T-helper 17 cell (primary cell): ENCODE data around the gene PRPF6. TPM values are rescaled to one million over a fixed set of nuclear protein-coding genes. Genes with fewer than 3 reads are reported as not detected.
"Not testable (repeated sequence)": the region's sequence is repeated elsewhere in the genome, so short reads cannot be mapped to it uniquely, and the experiment has no call there.

Experiments
- ATAC-seq: fragments of 150-1000 bp; cut with Tn5 transposase; 2 replicates; pipeline ENCODE4 v1.10.0; 2021; ENCODE audit warnings: mild to moderate bottlenecking, moderate library complexity
- DNase-seq, 3 donors: peaks; one replicate each; pipeline versions ENCODE4 v3.0.0 to v3.0.0-alpha.2; 2020 to 2021
- H3K9me3 ChIP-seq: one replicate; pipeline ENCODE4 v1.7.0; 2013; ENCODE audit warnings: low read length, mild to moderate bottlenecking; ENCODE audit not compliant: control insufficient read depth, poor library complexity, severe bottlenecking
- H3K27ac Mint-ChIP-seq: one replicate; pipeline ENCODE4 v1.8.0; 2022; ENCODE audit warnings: mild to moderate bottlenecking, moderate library complexity, mixed read lengths
- H3K27me3 Mint-ChIP-seq: one replicate; pipeline ENCODE4 v1.8.0; 2022; ENCODE audit warnings: mixed read lengths
- H3K36me3 Mint-ChIP-seq: one replicate; pipeline ENCODE4 v1.8.0; 2022; ENCODE audit warnings: low read depth, mixed read lengths
- H3K4me1 Mint-ChIP-seq: one replicate; pipeline ENCODE4 v1.8.0; 2022; ENCODE audit warnings: mild to moderate bottlenecking, mixed read lengths
- H3K4me3 Mint-ChIP-seq: one replicate; pipeline ENCODE4 v1.8.0; 2022; ENCODE audit warnings: mild to moderate bottlenecking, moderate library complexity, mixed read lengths
- total RNA-seq, 4 donors: library from RNA in 2 of 4; stranded (reverse) in 2 of 4; gene quantifications; one replicate each; pipeline ENCODE4 v1.2.3 and lab custom pipeline; 2022 to 2026

The PRPF6 gene
- total RNA-seq, 2 donors from 2014 or later = 63.8 to 64.9 TPM

GRCh38 chr20:64009811-64010387 lies 29.0 kb downstream of the PRPF6 start:
- no peaks in the 10 kb centered on the region for H3K27me3 Mint-ChIP-seq
- DNase-seq (no peak), ATAC-seq (peak; percentile 61)
- peaks cover 9% of the 10 kb centered on the region for H3K36me3 Mint-ChIP-seq
- H3K4me1 Mint-ChIP-seq = peaks cover 27% of the 10 kb centered on the region
- H3K27ac Mint-ChIP-seq = peak overlapping the region; percentile 71
- peaks cover 2% of the 10 kb centered on the region for H3K9me3 ChIP-seq
- peak overlapping the region; percentile 39 for H3K4me3 Mint-ChIP-seq

- Mint-ChIP-seq H3K27me3 (no peaks in the 10 kb centered on the region), H3K36me3 (peaks cover 10% of the 10 kb centered on the region), H3K4me3 (peak overlapping the region; percentile 65), H3K4me1 (peaks cover 20% of the 10 kb centered on the region), H3K27ac (peak overlapping the region; percentile 71)
- no peak for DNase-seq
- no peak for ATAC-seq
- H3K9me3 ChIP-seq = peaks cover 2% of the 10 kb centered on the region
Measured at GRCh38 chr20:64010711-64011237, 29.8 kb downstream of the PRPF6 start.

GRCh38 chr20:64011366-64011779 lies 30.4 kb downstream of the PRPF6 start:
- H3K36me3 Mint-ChIP-seq = peaks cover 11% of the 10 kb centered on the region
- DNase-seq = no peak
- H3K27me3 Mint-ChIP-seq = no peaks in the 10 kb centered on the region
- H3K4me1 Mint-ChIP-seq = peaks cover 20% of the 10 kb centered on the region
- ATAC-seq = peak; percentile 24
- H3K27ac Mint-ChIP-seq = peak overlapping the region; percentile 71
- peak overlapping the region; percentile 65 for H3K4me3 Mint-ChIP-seq
- peaks cover 2% of the 10 kb centered on the region for H3K9me3 ChIP-seq

- ATAC-seq = peak; percentile 68
- H3K27me3 Mint-ChIP-seq, DNase-seq, H3K9me3 ChIP-seq: not testable (repeated sequence)
- Mint-ChIP-seq H3K27ac (peak overlapping the region; percentile 89), H3K4me3 (peak overlapping the region; percentile 31), H3K36me3 (peaks cover 14% of the 10 kb centered on the region), H3K4me1 (peaks cover 18% of the 10 kb centered on the region)
Measured at GRCh38 chr20:64012385-64013154, 31.6 kb downstream of the PRPF6 start.

GRCh38 chr20:64015635-64016034 lies 34.7 kb downstream of the PRPF6 start:
- peaks cover 12% of the 10 kb centered on the region for H3K4me1 Mint-ChIP-seq
- ATAC-seq (no peak), DNase-seq (no peak)
- H3K27ac Mint-ChIP-seq = no peak overlapping the region
- H3K27me3 Mint-ChIP-seq = no peaks in the 10 kb centered on the region
- H3K9me3 ChIP-seq = no peaks in the 10 kb centered on the region
- H3K36me3 Mint-ChIP-seq = peaks cover 11% of the 10 kb centered on the region
- H3K4me3 Mint-ChIP-seq = no peak overlapping the region

- no peak for DNase-seq
- H3K4me1 Mint-ChIP-seq = peaks cover 2% of the 10 kb centered on the region
- H3K36me3 Mint-ChIP-seq = peaks cover 9% of the 10 kb centered on the region
- no peaks in the 10 kb centered on the region for H3K27me3 Mint-ChIP-seq
- H3K9me3 ChIP-seq = no peaks in the 10 kb centered on the region
- ATAC-seq = no peak
- no peak overlapping the region for H3K27ac Mint-ChIP-seq
- no peak overlapping the region for H3K4me3 Mint-ChIP-seq
Measured at GRCh38 chr20:64021124-64021975, 40.4 kb downstream of the PRPF6 start.

GRCh38 chr20:64022671-64023360 lies 41.9 kb downstream of the PRPF6 start:
- Mint-ChIP-seq H3K27ac (peak overlapping the region; percentile 24), H3K4me1 (peaks cover 4% of the 10 kb centered on the region), H3K27me3 (no peaks in the 10 kb centered on the region), H3K36me3 (peaks cover 4% of the 10 kb centered on the region), H3K4me3 (no peak overlapping the region)
- DNase-seq (no peak), ATAC-seq (no peak)
- H3K9me3 ChIP-seq = no peaks in the 10 kb centered on the region

- Mint-ChIP-seq H3K4me1 (peaks cover 4% of the 10 kb centered on the region), H3K36me3 (peaks cover 6% of the 10 kb centered on the region), H3K27ac (peak overlapping the region; percentile 24), H3K27me3 (no peaks in the 10 kb centered on the region), H3K4me3 (no peak overlapping the region)
- H3K9me3 ChIP-seq = no peaks in the 10 kb centered on the region
- DNase-seq (no peak), ATAC-seq (no peak)
Measured at GRCh38 chr20:64023361-64024140, 42.6 kb downstream of the PRPF6 start.

GRCh38 chr20:64024141-64024990 lies 43.4 kb downstream of the PRPF6 start:
- no peak for ATAC-seq
- no peak for DNase-seq
- Mint-ChIP-seq H3K27me3 (no peaks in the 10 kb centered on the region), H3K4me3 (no peak overlapping the region), H3K4me1 (peaks cover 2% of the 10 kb centered on the region), H3K27ac (peak overlapping the region; percentile 24), H3K36me3 (peaks cover 2% of the 10 kb centered on the region)
- no peaks in the 10 kb centered on the region for H3K9me3 ChIP-seq

- H3K4me1 Mint-ChIP-seq = peaks cover 3% of the 10 kb centered on the region
- no peak overlapping the region for H3K27ac Mint-ChIP-seq
- H3K27me3 Mint-ChIP-seq = no peaks in the 10 kb centered on the region
- no peak for DNase-seq
- no peak overlapping the region for H3K4me3 Mint-ChIP-seq
- ATAC-seq = no peak
- peaks cover 3% of the 10 kb centered on the region for H3K36me3 Mint-ChIP-seq
- no peaks in the 10 kb centered on the region for H3K9me3 ChIP-seq
Measured at GRCh38 chr20:64025101-64025825, 44.3 kb downstream of the PRPF6 start.

- Mint-ChIP-seq H3K27me3 (no peaks in the 10 kb centered on the region), H3K4me1 (peaks cover 4% of the 10 kb centered on the region), H3K27ac (no peak overlapping the region), H3K36me3 (peaks cover 5% of the 10 kb centered on the region), H3K4me3 (no peak overlapping the region)
- no peak for ATAC-seq
- no peak for DNase-seq
- no peaks in the 10 kb centered on the region for H3K9me3 ChIP-seq
Measured at GRCh38 chr20:64025826-64026412, 45.0 kb downstream of the PRPF6 start.
